ENCODE measurements around the gene TRAF3IP3.

GRCh38 chr1:209789245-209789644, 33.4 kb downstream of the TRAF3IP3 start:
- TF ChIP-seq EP300 (conservative IDR thresholded peaks at IDR 0.05; ENCODE audit: poor library complexity, severe bottlenecking) (no peak), POLR2AphosphoS5 (IDR thresholded peaks at IDR 0.05) (no peak), SMC3 (conservative IDR thresholded peaks at IDR 0.05; ENCODE audit: poor library complexity) (no peak), EZH2 (IDR thresholded peaks at IDR 0.05; ENCODE audit: borderline replicate concordance, insufficient read depth, low read length, poor library complexity, severe bottlenecking) (no peak), RAD21 (conservative IDR thresholded peaks at IDR 0.05) (no peak)
- TF ChIP-seq, protein P1, sequence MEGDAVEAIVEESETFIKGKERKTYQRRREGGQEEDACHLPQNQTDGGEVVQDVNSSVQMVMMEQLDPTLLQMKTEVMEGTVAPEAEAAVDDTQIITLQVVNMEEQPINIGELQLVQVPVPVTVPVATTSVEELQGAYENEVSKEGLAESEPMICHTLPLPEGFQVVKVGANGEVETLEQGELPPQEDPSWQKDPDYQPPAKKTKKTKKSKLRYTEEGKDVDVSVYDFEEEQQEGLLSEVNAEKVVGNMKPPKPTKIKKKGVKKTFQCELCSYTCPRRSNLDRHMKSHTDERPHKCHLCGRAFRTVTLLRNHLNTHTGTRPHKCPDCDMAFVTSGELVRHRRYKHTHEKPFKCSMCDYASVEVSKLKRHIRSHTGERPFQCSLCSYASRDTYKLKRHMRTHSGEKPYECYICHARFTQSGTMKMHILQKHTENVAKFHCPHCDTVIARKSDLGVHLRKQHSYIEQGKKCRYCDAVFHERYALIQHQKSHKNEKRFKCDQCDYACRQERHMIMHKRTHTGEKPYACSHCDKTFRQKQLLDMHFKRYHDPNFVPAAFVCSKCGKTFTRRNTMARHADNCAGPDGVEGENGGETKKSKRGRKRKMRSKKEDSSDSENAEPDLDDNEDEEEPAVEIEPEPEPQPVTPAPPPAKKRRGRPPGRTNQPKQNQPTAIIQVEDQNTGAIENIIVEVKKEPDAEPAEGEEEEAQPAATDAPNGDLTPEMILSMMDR (IDR thresholded peaks at IDR 0.05; ENCODE audit: poor library complexity, severe bottlenecking), result no peak
- TF ChIP-seq, protein P2, sequence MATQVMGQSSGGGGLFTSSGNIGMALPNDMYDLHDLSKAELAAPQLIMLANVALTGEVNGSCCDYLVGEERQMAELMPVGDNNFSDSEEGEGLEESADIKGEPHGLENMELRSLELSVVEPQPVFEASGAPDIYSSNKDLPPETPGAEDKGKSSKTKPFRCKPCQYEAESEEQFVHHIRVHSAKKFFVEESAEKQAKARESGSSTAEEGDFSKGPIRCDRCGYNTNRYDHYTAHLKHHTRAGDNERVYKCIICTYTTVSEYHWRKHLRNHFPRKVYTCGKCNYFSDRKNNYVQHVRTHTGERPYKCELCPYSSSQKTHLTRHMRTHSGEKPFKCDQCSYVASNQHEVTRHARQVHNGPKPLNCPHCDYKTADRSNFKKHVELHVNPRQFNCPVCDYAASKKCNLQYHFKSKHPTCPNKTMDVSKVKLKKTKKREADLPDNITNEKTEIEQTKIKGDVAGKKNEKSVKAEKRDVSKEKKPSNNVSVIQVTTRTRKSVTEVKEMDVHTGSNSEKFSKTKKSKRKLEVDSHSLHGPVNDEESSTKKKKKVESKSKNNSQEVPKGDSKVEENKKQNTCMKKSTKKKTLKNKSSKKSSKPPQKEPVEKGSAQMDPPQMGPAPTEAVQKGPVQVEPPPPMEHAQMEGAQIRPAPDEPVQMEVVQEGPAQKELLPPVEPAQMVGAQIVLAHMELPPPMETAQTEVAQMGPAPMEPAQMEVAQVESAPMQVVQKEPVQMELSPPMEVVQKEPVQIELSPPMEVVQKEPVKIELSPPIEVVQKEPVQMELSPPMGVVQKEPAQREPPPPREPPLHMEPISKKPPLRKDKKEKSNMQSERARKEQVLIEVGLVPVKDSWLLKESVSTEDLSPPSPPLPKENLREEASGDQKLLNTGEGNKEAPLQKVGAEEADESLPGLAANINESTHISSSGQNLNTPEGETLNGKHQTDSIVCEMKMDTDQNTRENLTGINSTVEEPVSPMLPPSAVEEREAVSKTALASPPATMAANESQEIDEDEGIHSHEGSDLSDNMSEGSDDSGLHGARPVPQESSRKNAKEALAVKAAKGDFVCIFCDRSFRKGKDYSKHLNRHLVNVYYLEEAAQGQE (IDR thresholded peaks at IDR 0.05; ENCODE audit: borderline replicate concordance), result no peak

Measured in neural cell (in vitro differentiated cells).